T-helper 1 cell treated with Interleukin-12 subunit alpha and Interleukin-12 subunit beta and Interleukin-4 antibody, amounts not matched to agents 30 μg/mL and 1 μg/mL, for 36 hours (primary cell): ENCODE measurements around the gene TUBA4A.

Experiments
- H3K27ac Mint-ChIP-seq: one replicate; pipeline ENCODE4 v1.8.0; 2021; ENCODE audit warnings: mild to moderate bottlenecking, mixed read lengths
- H3K27me3 Mint-ChIP-seq: one replicate; pipeline ENCODE4 v1.8.0; 2021; ENCODE audit warnings: low read depth, mixed read lengths
- H3K36me3 Mint-ChIP-seq: one replicate; pipeline ENCODE4 v1.8.0; 2021; ENCODE audit warnings: low read depth, mixed read lengths
- H3K4me1 Mint-ChIP-seq: one replicate; pipeline ENCODE4 v1.8.0; 2021; ENCODE audit warnings: low read depth, mixed read lengths
- H3K4me3 Mint-ChIP-seq: one replicate; pipeline ENCODE4 v1.8.0; 2021; ENCODE audit warnings: mild to moderate bottlenecking, moderate library complexity, mixed read lengths
- H3K9me3 Mint-ChIP-seq: one replicate; pipeline ENCODE4 v1.8.0; 2021; ENCODE audit warnings: mixed read lengths

The TUBA4A gene

GRCh38 chr2:219219784-219220532 is 33.8 kb downstream of the TUBA4A start:
- Mint-ChIP-seq H3K9me3 (no peaks in the 10 kb centered on the region), H3K4me3 (no peak overlapping the region), H3K27me3 (no peaks in the 10 kb centered on the region), H3K4me1 (peaks cover 20% of the 10 kb centered on the region), H3K36me3 (peaks cover 30% of the 10 kb centered on the region), H3K27ac (no peak overlapping the region)

- H3K4me1 Mint-ChIP-seq: peaks cover 22% of the 10 kb centered on the region
- H3K27ac Mint-ChIP-seq: peak within 1 kb of the TSS; percentile 85
Observed at GRCh38 chr2:219218732-219219701, 34.7 kb downstream of the TUBA4A start, which contains the start of gene ABCB6. Gene ABCB6 (minus strand): TSS chr2:219218958. CDS start chr2:219218673, 285 bp downstream.

GRCh38 chr2:219218217-219218731 is 35.4 kb downstream of the TUBA4A start:
- H3K9me3 Mint-ChIP-seq: no peaks in the 10 kb centered on the region
- H3K4me3 Mint-ChIP-seq: peak overlapping the region; percentile 81
- H3K36me3 Mint-ChIP-seq: peaks cover 28% of the 10 kb centered on the region
- H3K4me1 Mint-ChIP-seq: peaks cover 22% of the 10 kb centered on the region
- no peaks in the 10 kb centered on the region for H3K27me3 Mint-ChIP-seq
- peak overlapping the region; percentile 85 for H3K27ac Mint-ChIP-seq

More at GRCh38 chr2:219218732-219219701, 34.7 kb downstream of the TUBA4A start, which contains the start of gene ABCB6:
- no peaks in the 10 kb centered on the region for H3K9me3 Mint-ChIP-seq
- H3K36me3 Mint-ChIP-seq: peaks cover 30% of the 10 kb centered on the region
- no peaks in the 10 kb centered on the region for H3K27me3 Mint-ChIP-seq
- H3K4me3 Mint-ChIP-seq: peak within 1 kb of the TSS; percentile 81

DNA sequence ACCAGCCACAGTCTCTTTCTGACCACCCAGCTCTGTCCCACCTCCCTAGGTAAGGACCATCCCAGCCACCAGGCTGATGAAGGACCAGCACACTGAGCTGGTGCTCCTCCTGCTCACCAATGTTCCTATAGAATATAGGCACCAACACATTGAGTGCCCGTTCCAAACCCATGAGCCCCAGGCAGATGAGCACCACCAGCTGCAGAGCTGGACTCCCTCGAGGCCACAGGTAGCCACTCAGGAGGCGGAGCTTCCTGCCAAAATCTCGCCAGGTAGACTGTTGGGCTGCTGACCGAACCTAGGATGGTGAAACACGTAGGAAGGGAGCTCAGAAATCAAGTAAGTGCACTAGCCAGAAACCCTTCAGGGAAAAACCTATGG is 37.2 kb downstream of the TUBA4A start:
- H3K4me3 Mint-ChIP-seq: peak overlapping the region; percentile 30
- H3K27ac Mint-ChIP-seq: peak overlapping the region; percentile 76
- no peaks in the 10 kb centered on the region for H3K9me3 Mint-ChIP-seq
- no peaks in the 10 kb centered on the region for H3K27me3 Mint-ChIP-seq
- peaks cover 24% of the 10 kb centered on the region for H3K4me1 Mint-ChIP-seq
- H3K36me3 Mint-ChIP-seq: peaks cover 24% of the 10 kb centered on the region

DNA sequence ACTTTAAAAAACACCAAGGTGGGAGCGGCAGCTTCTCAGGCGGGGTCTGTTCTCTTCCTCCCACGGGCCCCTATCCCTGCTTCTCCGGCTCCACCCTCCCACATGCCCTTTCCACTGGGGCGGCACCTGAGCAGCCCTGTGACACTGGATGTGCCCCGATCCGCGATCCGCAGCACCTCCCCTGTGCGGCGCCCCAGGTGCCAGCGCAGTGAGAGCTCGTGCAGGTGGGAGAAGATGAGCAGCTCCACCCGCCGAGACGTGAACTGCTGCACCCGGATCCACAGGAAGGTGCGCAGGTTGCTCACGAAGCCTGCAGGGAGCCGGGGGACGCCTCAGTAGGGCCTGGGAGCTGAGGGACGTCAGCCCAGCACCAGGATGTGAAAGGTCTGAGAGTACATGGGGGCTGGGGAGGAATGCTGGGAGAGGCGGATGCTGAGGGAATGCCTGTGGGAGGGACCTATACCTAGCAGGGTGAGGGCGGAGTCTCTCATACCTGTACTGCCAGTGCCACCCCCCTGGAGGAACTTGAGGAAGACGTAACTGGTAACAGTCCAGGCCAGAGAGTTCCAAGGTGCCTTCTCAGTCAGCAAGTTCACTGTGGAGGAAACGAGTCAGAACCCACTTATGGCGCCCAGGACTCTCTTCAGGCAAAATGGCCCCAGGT is 37.7 kb downstream of the TUBA4A start:
- H3K9me3 Mint-ChIP-seq: no peaks in the 10 kb centered on the region
- no peaks in the 10 kb centered on the region for H3K27me3 Mint-ChIP-seq
- H3K27ac Mint-ChIP-seq: no peak overlapping the region
- peaks cover 25% of the 10 kb centered on the region for H3K4me1 Mint-ChIP-seq
- H3K4me3 Mint-ChIP-seq: no peak overlapping the region
- peaks cover 22% of the 10 kb centered on the region for H3K36me3 Mint-ChIP-seq

GRCh38 chr2:219214786-219215185 is 38.9 kb downstream of the TUBA4A start:
- peaks cover 34% of the 10 kb centered on the region for H3K4me1 Mint-ChIP-seq
- no peak overlapping the region for H3K27ac Mint-ChIP-seq
- H3K4me3 Mint-ChIP-seq: no peak overlapping the region
- no peaks in the 10 kb centered on the region for H3K27me3 Mint-ChIP-seq
- peaks cover 22% of the 10 kb centered on the region for H3K36me3 Mint-ChIP-seq
- no peaks in the 10 kb centered on the region for H3K9me3 Mint-ChIP-seq

DNA sequence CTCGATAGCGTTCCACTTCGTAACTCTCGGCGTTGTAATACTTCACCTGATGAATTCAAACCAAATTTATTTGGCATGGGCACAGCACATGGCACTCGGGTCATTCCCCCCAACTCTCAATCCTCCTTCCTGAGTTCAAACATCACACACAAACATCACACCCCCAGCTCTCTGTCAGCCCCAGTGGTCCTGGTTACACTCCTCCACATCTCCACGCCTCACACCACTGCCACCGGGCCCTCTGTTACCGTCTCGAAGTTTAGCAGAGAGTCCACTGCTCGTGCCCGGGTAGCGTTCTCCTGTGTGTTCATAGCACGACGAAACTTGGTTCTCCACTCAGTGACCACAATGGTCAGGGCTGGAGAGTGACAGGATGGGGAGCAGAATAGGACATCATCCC is 39.6 kb downstream of the TUBA4A start:
- Mint-ChIP-seq H3K4me3 (no peak overlapping the region), H3K27me3 (no peaks in the 10 kb centered on the region), H3K36me3 (peaks cover 23% of the 10 kb centered on the region), H3K27ac (no peak overlapping the region), H3K9me3 (no peaks in the 10 kb centered on the region), H3K4me1 (peaks cover 37% of the 10 kb centered on the region)

DNA sequence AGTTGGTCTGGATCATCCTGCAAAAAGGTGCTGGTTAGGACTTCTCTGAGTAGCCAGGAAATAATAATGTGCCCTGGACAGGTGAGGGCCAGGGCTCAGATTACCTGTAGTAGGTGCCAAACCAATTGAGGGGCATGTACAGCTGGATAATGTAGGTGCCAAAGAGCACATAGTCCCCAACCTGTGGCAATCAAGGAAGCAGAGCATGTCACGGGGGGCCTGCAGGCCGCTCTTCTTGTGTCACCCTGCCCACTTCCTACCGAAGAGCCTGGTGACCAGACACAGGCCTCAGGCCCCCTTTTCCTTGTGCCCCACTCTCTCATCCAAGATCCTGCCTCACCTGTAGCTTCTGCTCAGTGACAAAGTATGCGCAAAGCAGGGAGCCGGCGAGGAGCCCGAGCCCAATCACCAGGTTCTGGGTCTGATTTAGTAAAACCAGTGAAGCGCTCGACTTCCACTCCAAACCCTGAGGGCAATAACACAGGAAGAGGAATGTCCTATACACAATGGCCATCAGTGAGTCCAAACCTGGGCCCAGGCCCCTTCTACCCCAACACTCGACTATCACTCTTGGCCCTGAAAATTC is 40.1 kb downstream of the TUBA4A start:
- Mint-ChIP-seq H3K4me1 (peaks cover 43% of the 10 kb centered on the region), H3K27ac (no peak overlapping the region), H3K9me3 (no peaks in the 10 kb centered on the region), H3K36me3 (peaks cover 25% of the 10 kb centered on the region), H3K27me3 (no peaks in the 10 kb centered on the region), H3K4me3 (no peak overlapping the region)

DNA sequence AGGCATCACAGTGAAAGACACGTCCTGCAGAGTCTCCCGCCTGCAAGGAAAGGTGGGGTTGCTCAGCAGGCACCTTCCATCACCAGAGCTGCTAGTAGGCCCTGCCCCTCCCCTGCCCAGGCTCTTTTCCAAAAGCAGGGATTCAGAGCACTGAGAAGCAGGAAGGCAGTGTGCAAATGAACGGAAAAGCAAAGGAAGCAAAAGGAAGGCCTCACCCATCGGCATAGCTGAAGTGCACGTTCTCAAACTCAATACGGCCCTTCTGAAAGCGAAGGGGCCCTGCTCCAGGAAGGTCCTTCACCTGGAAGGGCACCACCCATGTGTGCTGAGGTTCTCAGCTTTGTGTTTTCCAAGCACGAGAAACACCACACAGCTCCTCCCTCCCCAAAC is 40.7 kb downstream of the TUBA4A start:
- Mint-ChIP-seq H3K9me3 (no peaks in the 10 kb centered on the region), H3K27ac (no peak overlapping the region), H3K27me3 (no peaks in the 10 kb centered on the region), H3K4me1 (peaks cover 48% of the 10 kb centered on the region), H3K4me3 (no peak overlapping the region), H3K36me3 (peaks cover 31% of the 10 kb centered on the region)

DNA sequence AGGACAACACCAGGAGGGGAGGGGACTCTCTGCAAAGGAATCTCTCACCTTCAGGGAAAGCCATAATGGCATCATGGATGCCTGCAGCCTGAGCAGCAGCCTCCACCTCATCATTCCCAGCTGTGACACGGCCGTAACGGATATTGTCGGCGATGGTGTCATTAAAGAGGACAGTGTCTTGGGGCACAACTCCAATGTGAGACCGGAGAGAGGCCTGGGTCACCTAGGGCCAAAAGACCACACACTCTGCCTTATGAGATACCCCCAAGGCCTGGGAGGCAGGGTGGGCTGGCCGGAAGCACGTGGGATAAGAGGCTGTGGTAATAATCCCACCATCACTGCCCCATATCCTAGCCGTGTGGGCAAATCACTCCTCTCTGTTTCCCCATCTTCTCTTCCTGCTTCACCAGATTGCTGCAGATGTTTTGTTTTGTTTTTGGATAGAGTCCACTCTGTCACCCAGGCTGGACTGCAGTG is 42.8 kb downstream of the TUBA4A start:
- H3K36me3 Mint-ChIP-seq: peaks cover 31% of the 10 kb centered on the region

DNA sequence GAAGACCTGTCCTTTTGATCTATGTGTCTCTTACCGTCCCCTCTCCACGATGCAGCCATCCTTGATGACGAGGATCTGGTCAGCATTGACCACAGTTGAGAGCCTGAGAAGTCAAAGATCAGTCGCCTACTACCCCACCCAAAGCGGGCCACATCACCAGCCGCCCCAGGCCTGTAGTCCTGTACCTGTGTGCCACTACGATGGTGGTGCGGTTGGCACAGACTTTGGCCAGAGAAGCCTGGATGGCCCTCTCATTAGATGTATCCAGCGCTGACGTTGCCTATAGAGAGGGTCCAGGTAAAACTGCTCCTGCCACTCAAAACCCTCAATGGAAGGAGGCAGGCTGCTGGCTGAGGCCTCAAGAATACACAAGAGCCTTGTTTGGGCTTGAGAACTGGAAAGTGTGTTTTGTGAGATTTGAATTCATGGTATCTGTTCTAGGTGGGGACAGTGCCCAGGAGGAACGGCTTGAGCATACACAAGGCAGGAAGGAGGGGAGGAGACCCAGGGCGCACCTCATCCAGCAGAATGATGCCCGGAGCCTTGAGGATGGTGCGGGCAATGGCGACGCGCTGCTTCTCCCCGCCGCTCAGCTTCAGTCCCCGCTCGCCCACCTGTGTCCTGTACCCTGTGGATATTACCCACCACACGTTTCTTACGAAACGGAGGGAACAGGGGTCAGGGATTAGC is 43.4 kb downstream of the TUBA4A start:
- H3K4me1 Mint-ChIP-seq: peaks cover 43% of the 10 kb centered on the region
- no peaks in the 10 kb centered on the region for H3K9me3 Mint-ChIP-seq
- no peaks in the 10 kb centered on the region for H3K27me3 Mint-ChIP-seq
- H3K36me3 Mint-ChIP-seq: peaks cover 31% of the 10 kb centered on the region
- peak overlapping the region; percentile 88 for H3K27ac Mint-ChIP-seq
- no peak overlapping the region for H3K4me3 Mint-ChIP-seq

More for the DNA sequence above, 42.8 kb downstream of the TUBA4A start:
- Mint-ChIP-seq H3K9me3 (no peaks in the 10 kb centered on the region), H3K27ac (peak overlapping the region; percentile 87), H3K4me3 (no peak overlapping the region), H3K27me3 (no peaks in the 10 kb centered on the region), H3K4me1 (peaks cover 43% of the 10 kb centered on the region)

DNA sequence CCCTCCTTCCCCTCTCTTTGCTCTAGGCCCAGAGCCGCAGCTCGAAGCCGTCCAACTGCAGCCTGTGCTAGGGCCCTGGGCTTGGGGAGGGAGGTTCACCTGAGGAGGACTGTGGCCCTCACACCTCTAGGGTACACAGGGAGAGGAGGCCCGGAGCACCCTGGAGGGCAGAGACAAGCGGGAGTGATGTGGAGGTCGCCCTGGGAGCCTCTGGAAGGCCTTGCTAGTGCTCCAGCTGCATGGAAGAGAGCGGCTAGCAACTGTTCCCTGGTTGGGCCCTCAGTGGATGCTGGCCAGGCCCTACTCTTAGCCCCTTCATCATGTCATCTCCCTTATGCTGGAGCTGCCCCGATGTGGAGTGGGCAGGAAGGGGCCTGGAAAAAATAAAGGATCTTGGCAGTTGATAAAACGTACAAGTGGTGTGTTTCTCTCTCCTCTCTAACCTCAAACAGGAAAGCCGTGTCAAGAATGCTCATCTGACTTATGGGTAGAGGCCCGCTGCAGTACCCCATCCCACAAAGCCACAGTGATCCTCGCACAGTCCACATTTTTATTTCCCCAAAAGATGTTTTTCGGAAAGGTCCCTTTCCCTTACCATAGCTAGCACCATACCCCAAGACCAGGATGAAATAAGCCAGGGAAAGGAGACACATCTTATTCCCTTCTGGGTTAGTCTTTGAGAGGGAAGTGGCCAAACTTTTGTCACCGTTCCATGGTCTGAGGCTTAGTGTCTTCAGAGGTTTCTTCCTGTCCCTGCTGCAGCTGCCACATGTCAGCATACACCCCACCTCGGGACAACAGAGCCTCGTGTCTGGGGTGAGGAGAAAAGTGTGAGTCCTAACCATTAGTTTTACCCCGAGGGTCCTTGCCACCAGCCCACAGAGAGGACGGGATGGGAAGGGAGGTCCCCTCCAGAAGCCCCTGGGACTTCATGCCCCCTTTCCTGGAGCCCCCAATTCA is 44.2 kb downstream of the TUBA4A start:
- Mint-ChIP-seq H3K4me3 (no peak overlapping the region), H3K4me1 (peaks cover 41% of the 10 kb centered on the region), H3K27me3 (no peaks in the 10 kb centered on the region), H3K27ac (peak overlapping the region; percentile 88), H3K36me3 (peaks cover 27% of the 10 kb centered on the region), H3K9me3 (peaks cover 1% of the 10 kb centered on the region)
